Small intestine (tissue), 7 donors: Measurements from ENCODE around the gene FAF1. TPM values are rescaled to one million over a fixed set of nuclear protein-coding genes. Genes with fewer than 3 reads are reported as not detected.
"Not testable (repeated sequence)": the region's sequence is repeated elsewhere in the genome, so short reads cannot be mapped to it uniquely, and the experiment has no call there.

Source experiments
- DNase-seq, 2 donors: peaks; one replicate each; pipeline versions ENCODE4 v3.0.0 to v3.0.0-alpha.2; 2013
- FAIRE-seq: peaks from 2 replicates; lab custom pipeline; 2012; peaks lifted over from hg19 to GRCh38; lab: Jason Lieb, UNC
- H3K27ac ChIP-seq, 3 donors: one replicate each; pipeline ENCODE4 v1.5.1; 2013; ENCODE audit warnings: low read length in 2 of 3, mild to moderate bottlenecking in 2 of 3, control low read depth in 1 of 3, inconsistent platforms in 1 of 3, low read depth in 1 of 3, moderate library complexity in 1 of 3
- H3K27me3 ChIP-seq, 3 donors: one replicate each; pipeline ENCODE4 v1.6.1; 2013; ENCODE audit warnings: low read length in 3 of 3, inconsistent platforms in 1 of 3; ENCODE audit not compliant: control insufficient read depth in 3 of 3, insufficient read depth in 3 of 3
- H3K36me3 ChIP-seq, 3 donors: one replicate each; pipeline ENCODE4 v1.6.1; 2013; ENCODE audit warnings: low read length in 3 of 3, inconsistent platforms in 1 of 3, low read depth in 1 of 3, mild to moderate bottlenecking in 1 of 3, moderate library complexity in 1 of 3; ENCODE audit not compliant: control insufficient read depth in 3 of 3, insufficient read depth in 2 of 3
- H3K4me1 ChIP-seq, 3 donors: one replicate each; pipeline ENCODE4 v1.6.1; 2013; ENCODE audit warnings: low read length in 2 of 3, inconsistent platforms in 1 of 3, low read depth in 1 of 3, mild to moderate bottlenecking in 1 of 3, moderate library complexity in 1 of 3; ENCODE audit not compliant: control insufficient read depth in 3 of 3, insufficient read depth in 2 of 3
- H3K4me3 ChIP-seq, 3 donors: one replicate each; pipeline ENCODE4 v1.5.1; 2013; ENCODE audit warnings: low read length in 3 of 3, control low read depth in 1 of 3, inconsistent platforms in 1 of 3, low read depth in 1 of 3, mild to moderate bottlenecking in 1 of 3, moderate library complexity in 1 of 3
- H3K9me3 ChIP-seq, 2 donors: one replicate each; pipeline ENCODE4 v1.6.1; 2013; ENCODE audit warnings: low read depth in 1 of 2, low read length in 1 of 2; ENCODE audit not compliant: control insufficient read depth in 2 of 2, insufficient read depth in 1 of 2
- WGBS, 3 donors: extraction: QIAGEN DNeasy Blood & Tissue Kit; methylation state at CpG; one replicate each; pipeline ENCODE4 v1.1.7; 2013; 5-methylcytosine and 5-hydroxymethylcytosine counted together
- polyA plus RNA-seq, 4 donors: library from polyadenylated mRNA; stranded (reverse) in 3 of 4; unstranded in 1 of 4; fragments of 200-250 nt in 3 of 4; fragments of 120-200 nt in 1 of 4; gene quantifications; one replicate each; pipeline versions ENCODE4 v1.2.1 to v1.2.3, GENCODE V29; 2013
- donor health status: healthy with polysubstance abuse.
- donor health status: control.
- donor health status: control.
- donor health status: Bipolar disorder and iron deficiency.
- donor health status: healthy.

Gene FAF1
- polyA plus RNA-seq, 4 donors: 19.5 to 46.3 (median 32.5) TPM

- no peaks in the 10 kb centered on the region for H3K9me3 ChIP-seq
- no peaks in the 10 kb centered on the region for H3K36me3 ChIP-seq
- peaks cover 0 to 19% (median 4%) of the 10 kb centered on the region in 3 donors for H3K4me1 ChIP-seq
- H3K4me3 ChIP-seq: no peak overlapping the region
- peaks cover 0 to 27% (median 0%) of the 10 kb centered on the region in 3 donors for H3K27me3 ChIP-seq
- peak overlapping the region in 1 of 3 donors; percentile 99 for H3K27ac ChIP-seq
- WGBS, 3 donors: 48 to 74% (median 61%) methylated on average over 3 of the region's 3 CpGs
- FAIRE-seq (no peak), DNase-seq (no peak)
Observed at GRCh38 chr1:50966991-50967390, 6.9 kb upstream of the FAF1 start.

GRCh38 chr1:50964863-50965262 is 4.8 kb upstream of the FAF1 start:
- no peak for FAIRE-seq
- no peak overlapping the region for H3K27ac ChIP-seq
- WGBS, 3 donors: 93 to 96% (median 96%) methylated on average over 11 of the region's 11 CpGs
- H3K27me3 ChIP-seq: peaks cover 0 to 12% (median 0%) of the 10 kb centered on the region in 3 donors
- peaks cover 0 to 8% (median 4%) of the 10 kb centered on the region in 3 donors for H3K4me1 ChIP-seq
- no peak for DNase-seq
- H3K36me3 ChIP-seq: no peaks in the 10 kb centered on the region
- H3K4me3 ChIP-seq: no peak overlapping the region
- H3K9me3 ChIP-seq: no peaks in the 10 kb centered on the region

GRCh38 chr1:50959303-50959912 is 659 bp downstream of the FAF1 start:
- H3K36me3 ChIP-seq: peaks cover 0 to 3% (median 0%) of the 10 kb centered on the region in 3 donors
- FAIRE-seq (no peak), DNase-seq (peak in 1 of 2 donors; percentile 46)
- WGBS, 3 donors: 0 to 1% (median 0%) methylated on average over 17 to 38 of the region's 38 CpGs
- no peaks in the 10 kb centered on the region for H3K4me1 ChIP-seq
- H3K4me3 ChIP-seq: peak overlapping the region; percentile 81 to 94 (median 88)
- H3K27me3 ChIP-seq: no peaks in the 10 kb centered on the region
- H3K9me3 ChIP-seq: no peaks in the 10 kb centered on the region
- peak overlapping the region; percentile 63 to 85 (median 77) for H3K27ac ChIP-seq

- FAIRE-seq: no peak
- Histone ChIP-seq H3K9me3 (peaks cover 0 to 2% of the 10 kb centered on the region in 2 donors), H3K4me3 (no peak overlapping the region), H3K36me3 (peaks cover 0 to 8% (median 0%) of the 10 kb centered on the region in 3 donors), H3K27ac (no peak overlapping the region), H3K4me1 (peaks cover 0 to 4% (median 1%) of the 10 kb centered on the region in 3 donors), H3K27me3 (no peaks in the 10 kb centered on the region)
- no peak for DNase-seq
- 46 to 57% (median 57%) methylated on average over 1 of the region's 1 CpG for WGBS, 3 donors
Observed at GRCh38 chr1:50955116-50955515, 5.0 kb downstream of the FAF1 start.

- not testable (repeated sequence) for DNase-seq, H3K27ac ChIP-seq, H3K27me3 ChIP-seq, H3K36me3 ChIP-seq, H3K9me3 ChIP-seq, FAIRE-seq, H3K4me3 ChIP-seq
- peaks cover 0 to 11% (median 3%) of the 10 kb centered on the region in 3 donors for H3K4me1 ChIP-seq
- 96 to 99% (median 97%) methylated on average over 22 to 31 of the region's 31 CpGs for WGBS, 3 donors
Observed at GRCh38 chr1:50952566-50952965, 7.5 kb downstream of the FAF1 start.

- WGBS, 3 donors: 27 to 65% (median 29%) methylated on average over 1 of the region's 1 CpG
- Histone ChIP-seq H3K27me3 (no peaks in the 10 kb centered on the region), H3K4me1 (peaks cover 3 to 11% (median 4%) of the 10 kb centered on the region in 3 donors), H3K36me3 (peaks cover 0 to 8% (median 0%) of the 10 kb centered on the region in 3 donors), H3K27ac (no peak overlapping the region), H3K4me3 (no peak overlapping the region), H3K9me3 (peaks cover 0 to 2% of the 10 kb centered on the region in 2 donors)
- DNase-seq: peak; percentile 51 to 59
- no peak for FAIRE-seq
Observed at GRCh38 chr1:50950396-50950795, 9.7 kb downstream of the FAF1 start.

GRCh38 chr1:50949286-50949982 is 10.6 kb downstream of the FAF1 start:
- H3K27ac ChIP-seq: no peak overlapping the region
- H3K9me3 ChIP-seq: peaks cover 0 to 2% of the 10 kb centered on the region in 2 donors
- 71 to 83% (median 75%) methylated on average over 9 of the region's 9 CpGs for WGBS, 3 donors
- DNase-seq (no peak), FAIRE-seq (no peak)
- no peaks in the 10 kb centered on the region for H3K27me3 ChIP-seq
- no peak overlapping the region for H3K4me3 ChIP-seq
- H3K4me1 ChIP-seq: peaks cover 3 to 11% (median 4%) of the 10 kb centered on the region in 3 donors
- H3K36me3 ChIP-seq: peaks cover 0 to 6% (median 0%) of the 10 kb centered on the region in 3 donors

GRCh38 chr1:50942334-50942733 is 17.7 kb downstream of the FAF1 start:
- DNase-seq (no peak), FAIRE-seq (no peak)
- 86 to 92% (median 87%) methylated on average over 1 of the region's 1 CpG for WGBS, 3 donors
- Histone ChIP-seq H3K36me3 (peaks cover 0 to 2% (median 0%) of the 10 kb centered on the region in 3 donors), H3K4me3 (no peak overlapping the region), H3K27ac (no peak overlapping the region), H3K27me3 (no peaks in the 10 kb centered on the region), H3K9me3 (no peaks in the 10 kb centered on the region), H3K4me1 (peaks cover 3 to 7% (median 6%) of the 10 kb centered on the region in 3 donors)
